ENCODE results near the gene NDUFS4. TPM values are rescaled to one million over a fixed set of nuclear protein-coding genes. Genes with fewer than 3 reads are reported as not detected.
A peak's percentile ranks its signal among the peaks of the same experiment; 100 is the strongest.

Gene NDUFS4
- polyA plus RNA-seq, 1 donor from 2014 or later = 275 TPM

DNA sequence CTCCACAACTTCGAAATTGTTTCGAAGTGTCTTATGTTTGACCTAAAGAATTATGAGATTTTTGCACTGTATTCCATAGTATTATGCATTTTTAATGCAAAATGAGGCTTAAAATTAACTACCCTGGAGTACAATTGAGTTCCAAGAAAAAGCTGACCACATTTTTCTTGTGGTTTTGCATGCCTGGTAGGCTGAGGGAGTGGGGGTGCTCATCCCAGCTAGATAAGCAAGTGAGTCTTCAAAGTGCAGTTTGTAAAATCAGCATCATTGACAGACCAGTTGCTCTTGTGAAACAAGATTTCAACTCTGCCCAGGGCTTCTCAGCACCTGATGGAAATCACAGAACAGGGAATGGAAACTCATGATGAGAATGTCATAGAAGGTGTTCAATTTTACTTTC lies 17.0 kb upstream of the NDUFS4 start:
- H4K20me1 ChIP-seq (ENCODE audit: insufficient read depth) = no peaks in the 10 kb centered on the region
- H3K79me2 ChIP-seq (replicated peaks; ENCODE audit: insufficient read depth, low read length) = no peaks in the 10 kb centered on the region
- no peak for TF ChIP-seq EZH2 (IDR thresholded peaks at IDR 0.05; ENCODE audit: borderline replicate concordance, insufficient read depth, low read length, poor library complexity, severe bottlenecking)
- no peak for TF ChIP-seq MXI1 (conservative IDR thresholded peaks at IDR 0.05; ENCODE audit: poor library complexity, severe bottlenecking)
- TF ChIP-seq TAF1 (IDR thresholded peaks at IDR 0.05; ENCODE audit: low read depth) = no peak
- no peak for TF ChIP-seq POLR2AphosphoS5 (IDR thresholded peaks at IDR 0.05)
- TF ChIP-seq, protein P1, sequence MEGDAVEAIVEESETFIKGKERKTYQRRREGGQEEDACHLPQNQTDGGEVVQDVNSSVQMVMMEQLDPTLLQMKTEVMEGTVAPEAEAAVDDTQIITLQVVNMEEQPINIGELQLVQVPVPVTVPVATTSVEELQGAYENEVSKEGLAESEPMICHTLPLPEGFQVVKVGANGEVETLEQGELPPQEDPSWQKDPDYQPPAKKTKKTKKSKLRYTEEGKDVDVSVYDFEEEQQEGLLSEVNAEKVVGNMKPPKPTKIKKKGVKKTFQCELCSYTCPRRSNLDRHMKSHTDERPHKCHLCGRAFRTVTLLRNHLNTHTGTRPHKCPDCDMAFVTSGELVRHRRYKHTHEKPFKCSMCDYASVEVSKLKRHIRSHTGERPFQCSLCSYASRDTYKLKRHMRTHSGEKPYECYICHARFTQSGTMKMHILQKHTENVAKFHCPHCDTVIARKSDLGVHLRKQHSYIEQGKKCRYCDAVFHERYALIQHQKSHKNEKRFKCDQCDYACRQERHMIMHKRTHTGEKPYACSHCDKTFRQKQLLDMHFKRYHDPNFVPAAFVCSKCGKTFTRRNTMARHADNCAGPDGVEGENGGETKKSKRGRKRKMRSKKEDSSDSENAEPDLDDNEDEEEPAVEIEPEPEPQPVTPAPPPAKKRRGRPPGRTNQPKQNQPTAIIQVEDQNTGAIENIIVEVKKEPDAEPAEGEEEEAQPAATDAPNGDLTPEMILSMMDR (IDR thresholded peaks at IDR 0.05; ENCODE audit: poor library complexity, severe bottlenecking) = no peak
- TF ChIP-seq EP300 (conservative IDR thresholded peaks at IDR 0.05; ENCODE audit: poor library complexity, severe bottlenecking) = no peak
- TF ChIP-seq, protein P2, sequence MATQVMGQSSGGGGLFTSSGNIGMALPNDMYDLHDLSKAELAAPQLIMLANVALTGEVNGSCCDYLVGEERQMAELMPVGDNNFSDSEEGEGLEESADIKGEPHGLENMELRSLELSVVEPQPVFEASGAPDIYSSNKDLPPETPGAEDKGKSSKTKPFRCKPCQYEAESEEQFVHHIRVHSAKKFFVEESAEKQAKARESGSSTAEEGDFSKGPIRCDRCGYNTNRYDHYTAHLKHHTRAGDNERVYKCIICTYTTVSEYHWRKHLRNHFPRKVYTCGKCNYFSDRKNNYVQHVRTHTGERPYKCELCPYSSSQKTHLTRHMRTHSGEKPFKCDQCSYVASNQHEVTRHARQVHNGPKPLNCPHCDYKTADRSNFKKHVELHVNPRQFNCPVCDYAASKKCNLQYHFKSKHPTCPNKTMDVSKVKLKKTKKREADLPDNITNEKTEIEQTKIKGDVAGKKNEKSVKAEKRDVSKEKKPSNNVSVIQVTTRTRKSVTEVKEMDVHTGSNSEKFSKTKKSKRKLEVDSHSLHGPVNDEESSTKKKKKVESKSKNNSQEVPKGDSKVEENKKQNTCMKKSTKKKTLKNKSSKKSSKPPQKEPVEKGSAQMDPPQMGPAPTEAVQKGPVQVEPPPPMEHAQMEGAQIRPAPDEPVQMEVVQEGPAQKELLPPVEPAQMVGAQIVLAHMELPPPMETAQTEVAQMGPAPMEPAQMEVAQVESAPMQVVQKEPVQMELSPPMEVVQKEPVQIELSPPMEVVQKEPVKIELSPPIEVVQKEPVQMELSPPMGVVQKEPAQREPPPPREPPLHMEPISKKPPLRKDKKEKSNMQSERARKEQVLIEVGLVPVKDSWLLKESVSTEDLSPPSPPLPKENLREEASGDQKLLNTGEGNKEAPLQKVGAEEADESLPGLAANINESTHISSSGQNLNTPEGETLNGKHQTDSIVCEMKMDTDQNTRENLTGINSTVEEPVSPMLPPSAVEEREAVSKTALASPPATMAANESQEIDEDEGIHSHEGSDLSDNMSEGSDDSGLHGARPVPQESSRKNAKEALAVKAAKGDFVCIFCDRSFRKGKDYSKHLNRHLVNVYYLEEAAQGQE (IDR thresholded peaks at IDR 0.05; ENCODE audit: borderline replicate concordance) = no peak
- no peak for TF ChIP-seq SMC3 (conservative IDR thresholded peaks at IDR 0.05; ENCODE audit: poor library complexity)
- TF ChIP-seq RAD21 (conservative IDR thresholded peaks at IDR 0.05) = no peak
- no peak overlapping the region for H3K4me2 ChIP-seq (ENCODE audit: low read length)
- H3K9me2 ChIP-seq (ENCODE audit: insufficient read depth, low read length) = no peaks in the 10 kb centered on the region
- no peak overlapping the region for H3K27ac ChIP-seq (ENCODE audit: low read length)
- no peaks in the 10 kb centered on the region for H3K36me3 ChIP-seq (ENCODE audit: insufficient read depth, low read length)
- H2AFZ ChIP-seq (ENCODE audit: low read depth, low read length) = no peak overlapping the region
- H3F3A ChIP-seq (ENCODE audit: insufficient read depth, low read length, poor library complexity, severe bottlenecking) = no peaks in the 10 kb centered on the region
- H3K9me3 ChIP-seq (ENCODE audit: low read length) = no peaks in the 10 kb centered on the region
- H3K4me3 ChIP-seq (ENCODE audit: low read length) = no peak overlapping the region
- no peaks in the 10 kb centered on the region for H3K27me3 ChIP-seq (ENCODE audit: insufficient read depth, low read depth, low read length)
- H3K9ac ChIP-seq (ENCODE audit: low read length) = no peak overlapping the region

DNA sequence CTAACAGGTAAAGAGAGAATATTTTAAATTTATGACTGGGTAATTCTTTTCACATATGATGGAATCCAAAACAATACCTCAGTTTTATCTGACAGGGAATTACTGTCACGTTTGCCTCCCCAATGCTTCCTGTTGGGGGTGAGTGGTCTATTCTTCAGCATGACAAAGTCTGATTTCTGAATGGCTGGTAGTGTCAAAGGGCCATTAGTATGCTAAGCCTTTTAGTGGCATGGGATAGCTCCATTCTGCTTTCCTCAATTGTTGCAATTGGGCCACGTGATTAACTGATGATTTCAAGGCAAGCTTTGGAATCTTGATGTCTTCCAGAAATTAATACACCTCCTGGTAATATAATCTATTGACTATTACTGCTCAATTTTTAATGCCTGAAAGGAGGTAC lies 14.7 kb upstream of the NDUFS4 start:
- TF ChIP-seq TAF1 (IDR thresholded peaks at IDR 0.05; ENCODE audit: low read depth) = no peak
- TF ChIP-seq SMC3 (conservative IDR thresholded peaks at IDR 0.05; ENCODE audit: poor library complexity) = no peak
- peak; percentile 70 for TF ChIP-seq EP300 (conservative IDR thresholded peaks at IDR 0.05; ENCODE audit: poor library complexity, severe bottlenecking)
- peak; percentile 47 for TF ChIP-seq POLR2AphosphoS5 (IDR thresholded peaks at IDR 0.05)
- TF ChIP-seq, protein P1 (IDR thresholded peaks at IDR 0.05; ENCODE audit: poor library complexity, severe bottlenecking) = no peak
- TF ChIP-seq, protein P2 (IDR thresholded peaks at IDR 0.05; ENCODE audit: borderline replicate concordance) = no peak
- TF ChIP-seq MXI1 (conservative IDR thresholded peaks at IDR 0.05; ENCODE audit: poor library complexity, severe bottlenecking) = no peak
- no peak for TF ChIP-seq RAD21 (conservative IDR thresholded peaks at IDR 0.05)
- TF ChIP-seq EZH2 (IDR thresholded peaks at IDR 0.05; ENCODE audit: borderline replicate concordance, insufficient read depth, low read length, poor library complexity, severe bottlenecking) = no peak
- Histone ChIP-seq H3K36me3 (ENCODE audit: insufficient read depth, low read length) (no peaks in the 10 kb centered on the region), H3K4me3 (ENCODE audit: low read length) (no peak overlapping the region), H3K9me3 (ENCODE audit: low read length) (no peaks in the 10 kb centered on the region), H3K27ac (ENCODE audit: low read length) (no peak overlapping the region), H3F3A (ENCODE audit: insufficient read depth, low read length, poor library complexity, severe bottlenecking) (no peaks in the 10 kb centered on the region), H3K27me3 (ENCODE audit: insufficient read depth, low read depth, low read length) (no peaks in the 10 kb centered on the region), H3K9ac (ENCODE audit: low read length) (no peak overlapping the region), H3K9me2 (ENCODE audit: insufficient read depth, low read length) (no peaks in the 10 kb centered on the region), H4K20me1 (ENCODE audit: insufficient read depth) (no peaks in the 10 kb centered on the region), H2AFZ (ENCODE audit: low read depth, low read length) (no peak overlapping the region), H3K79me2 (replicated peaks; ENCODE audit: insufficient read depth, low read length) (no peaks in the 10 kb centered on the region), H3K4me2 (ENCODE audit: low read length) (no peak overlapping the region)

All from neural cell (in vitro differentiated cells).